GM20431 (cell line): ENCODE results near the gene TENM3.

Experiments used
- in situ Hi-C: fragments of 300-500 bp; cut with MseI, MboI; formaldehyde crosslinking; loops from one replicate; pipeline ENCODE4 v1.15.0; 2020; ENCODE audit warnings: low sequenced_read_pairs; ENCODE audit not compliant: unreplicated experiment

The TENM3 gene

GRCh38 chr4:182429896-182430295 is 186.7 kb downstream of the TENM3 start:
- in situ Hi-C loops, result no loop called here

- in situ Hi-C loops, result no loop called here
These were observed 189.6 kb downstream of the TENM3 start for GRCh38 chr4:182432819-182433218.

- in situ Hi-C loops, result no loop called here
These were observed 191.5 kb downstream of the TENM3 start for GRCh38 chr4:182434720-182435119.

GRCh38 chr4:182435401-182435800 is 192.2 kb downstream of the TENM3 start:
- in situ Hi-C loops, result no loop called here

- in situ Hi-C loops, result no loop called here
These were observed 199.9 kb downstream of the TENM3 start for GRCh38 chr4:182443070-182443469.

- in situ Hi-C loops, result no loop called here
These were observed 204.6 kb downstream of the TENM3 start for GRCh38 chr4:182447767-182448280.

- in situ Hi-C loops, result no loop called here
These were observed 205.3 kb downstream of the TENM3 start for GRCh38 chr4:182448281-182449151.

- in situ Hi-C loops, result no loop called here
These were observed 206.2 kb downstream of the TENM3 start for GRCh38 chr4:182449186-182449929.

- in situ Hi-C loops, result no loop called here
These were observed 206.8 kb downstream of the TENM3 start for GRCh38 chr4:182449930-182450439.

GRCh38 chr4:182451441-182451840 is 208.2 kb downstream of the TENM3 start:
- in situ Hi-C loops, result no loop called here

GRCh38 chr4:182453830-182454229 is 210.6 kb downstream of the TENM3 start:
- in situ Hi-C loops, result no loop called here

- in situ Hi-C loops, result no loop called here
These were observed 211.3 kb downstream of the TENM3 start for GRCh38 chr4:182454440-182455013.

GRCh38 chr4:182465114-182465513 is 221.9 kb downstream of the TENM3 start:
- in situ Hi-C loops, result no loop called here

- in situ Hi-C loops, result no loop called here
These were observed 222.8 kb downstream of the TENM3 start for GRCh38 chr4:182465979-182466378.

- in situ Hi-C loops, result no loop called here
These were observed 227.0 kb downstream of the TENM3 start for GRCh38 chr4:182470215-182470614.

- in situ Hi-C loops, result loop anchor here (25.0 kb wide), 1 partner anchor 337 kb away; no protein-coding TSS in a partner anchor
These were observed 232.3 kb downstream of the TENM3 start for GRCh38 chr4:182475539-182475938.

GRCh38 chr4:182478475-182478874 is 235.3 kb downstream of the TENM3 start:
- in situ Hi-C loops, result loop anchor here (25.0 kb wide), 1 partner anchor 334 kb away; no protein-coding TSS in a partner anchor

- in situ Hi-C loops, result loop anchor here (25.0 kb wide), 1 partner anchor 329 kb away; no protein-coding TSS in a partner anchor
These were observed 240.5 kb downstream of the TENM3 start for GRCh38 chr4:182483685-182484084.

GRCh38 chr4:182486881-182487280 is 243.7 kb downstream of the TENM3 start:
- in situ Hi-C loops, result loop anchor here (25.0 kb wide), 1 partner anchor 325 kb away; no protein-coding TSS in a partner anchor

- in situ Hi-C loops, result loop anchor here (25.0 kb wide), 1 partner anchor 323 kb away; no protein-coding TSS in a partner anchor
These were observed 245.7 kb downstream of the TENM3 start for GRCh38 chr4:182488896-182489295.
